ENCODE measurements around the gene ALLC.

The ALLC gene

GRCh38 chr2:3654011-3654410 lies 4.0 kb upstream of the ALLC start:
- TF ChIP-seq CTCF (IDR thresholded peaks at IDR 0.05): no peak

GRCh38 chr2:3654531-3655225 lies 3.3 kb upstream of the ALLC start:
- no peak for TF ChIP-seq CTCF (IDR thresholded peaks at IDR 0.05)

- TF ChIP-seq CTCF (IDR thresholded peaks at IDR 0.05): no peak
Measured at GRCh38 chr2:3655871-3656761, 1.9 kb upstream of the ALLC start.

GRCh38 chr2:3656762-3657721 lies 958 bp upstream of the ALLC start:
- no peak for TF ChIP-seq CTCF (IDR thresholded peaks at IDR 0.05)

GRCh38 chr2:3659447-3660432 lies 1.7 kb downstream of the ALLC start:
- no peak for TF ChIP-seq CTCF (IDR thresholded peaks at IDR 0.05)

GRCh38 chr2:3661149-3661660 lies 3.2 kb downstream of the ALLC start:
- TF ChIP-seq CTCF (IDR thresholded peaks at IDR 0.05): no peak
